ENCODE measurements around the gene RMND5B.
"Not testable (repeated sequence)": the region's sequence is repeated elsewhere in the genome, so short reads cannot be mapped to it uniquely, and the experiment has no call there.

RMND5B gene

DNA sequence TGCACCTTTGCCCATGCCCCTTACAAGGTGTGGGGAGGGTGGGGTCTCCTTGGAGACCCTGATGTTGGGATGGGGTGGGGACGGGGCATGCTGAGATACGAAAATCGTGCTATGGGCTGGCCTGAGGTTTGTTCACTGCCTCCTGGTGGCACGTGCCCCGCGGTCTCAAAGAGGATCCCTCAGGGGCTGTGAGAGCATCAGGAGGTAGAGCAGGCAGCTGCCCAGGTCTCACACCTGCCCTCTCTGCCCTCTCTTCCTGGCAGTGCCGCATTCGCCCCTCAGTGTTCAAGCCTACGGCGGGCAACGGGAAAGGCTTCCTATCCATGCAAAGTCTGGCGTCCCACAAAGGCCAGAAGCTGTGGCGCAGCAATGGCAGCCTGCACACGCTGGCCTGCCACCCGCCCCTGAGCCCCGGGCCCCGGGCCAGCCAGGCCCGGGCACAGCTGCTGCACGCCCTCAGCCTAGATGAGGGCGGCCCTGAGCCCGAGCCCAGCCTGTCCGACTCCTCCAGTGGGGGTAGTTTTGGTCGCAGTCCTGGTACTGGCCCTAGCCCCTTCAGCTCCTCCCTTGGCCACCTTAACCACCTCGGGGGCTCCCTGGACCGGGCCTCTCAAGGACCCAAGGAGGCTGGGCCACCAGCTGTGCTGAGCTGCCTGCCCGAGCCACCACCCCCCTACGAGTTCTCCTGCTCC is 10.8 kb upstream of the RMND5B start:
- Mint-ChIP-seq H3K4me3 (no peak overlapping the region), H3K4me1 (ENCODE audit: low read depth) (peaks cover 18% of the 10 kb centered on the region), H3K27ac (no peak overlapping the region), H3K27me3 (ENCODE audit: low read depth) (peaks cover 17% of the 10 kb centered on the region), H3K9me3 (no peaks in the 10 kb centered on the region), H3K36me3 (ENCODE audit: low read depth) (no peaks in the 10 kb centered on the region)

DNA sequence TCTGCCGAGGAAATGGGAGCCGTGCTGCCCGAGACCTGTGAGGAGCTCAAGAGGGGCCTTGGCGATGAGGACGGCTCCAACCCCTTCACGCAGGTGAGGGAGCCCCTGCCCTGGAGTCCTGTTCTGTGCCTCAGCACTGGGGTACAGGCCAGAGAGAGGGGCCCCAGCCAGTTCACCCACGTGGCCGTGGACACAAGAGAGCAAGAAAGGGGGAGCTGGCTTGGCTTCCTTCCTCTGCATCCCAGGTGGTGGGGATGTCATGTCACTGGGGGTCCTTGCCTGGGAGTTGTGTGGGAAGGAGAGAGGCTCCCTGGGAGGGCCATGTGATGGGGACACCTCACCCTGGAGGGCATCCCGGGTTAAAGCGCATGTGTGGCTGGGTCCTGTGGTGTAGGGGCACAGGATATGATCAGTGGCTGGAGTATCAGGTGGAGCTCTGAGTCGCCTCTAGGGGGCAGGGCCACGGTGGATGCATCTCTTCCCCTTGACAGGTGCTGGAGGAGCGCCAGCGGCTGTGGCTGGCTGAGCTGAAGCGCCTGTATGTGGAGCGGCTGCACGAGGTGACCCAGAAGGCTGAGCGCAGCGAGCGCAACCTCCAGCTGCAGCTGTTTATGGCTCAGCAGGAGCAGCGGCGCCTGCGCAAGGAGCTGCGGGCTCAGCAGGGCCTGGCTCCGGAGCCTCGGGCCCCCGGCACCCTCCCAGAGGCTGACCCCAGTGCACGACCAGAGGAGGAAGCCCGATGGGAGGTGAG is 10.0 kb upstream of the RMND5B start:
- H3K9me3 Mint-ChIP-seq: no peaks in the 10 kb centered on the region
- peak overlapping the region; percentile 10 for H3K4me3 Mint-ChIP-seq
- H3K27ac Mint-ChIP-seq: no peak overlapping the region
- H3K36me3 Mint-ChIP-seq (ENCODE audit: low read depth): no peaks in the 10 kb centered on the region
- peaks cover 14% of the 10 kb centered on the region for H3K4me1 Mint-ChIP-seq (ENCODE audit: low read depth)
- H3K27me3 Mint-ChIP-seq (ENCODE audit: low read depth): peaks cover 13% of the 10 kb centered on the region

DNA sequence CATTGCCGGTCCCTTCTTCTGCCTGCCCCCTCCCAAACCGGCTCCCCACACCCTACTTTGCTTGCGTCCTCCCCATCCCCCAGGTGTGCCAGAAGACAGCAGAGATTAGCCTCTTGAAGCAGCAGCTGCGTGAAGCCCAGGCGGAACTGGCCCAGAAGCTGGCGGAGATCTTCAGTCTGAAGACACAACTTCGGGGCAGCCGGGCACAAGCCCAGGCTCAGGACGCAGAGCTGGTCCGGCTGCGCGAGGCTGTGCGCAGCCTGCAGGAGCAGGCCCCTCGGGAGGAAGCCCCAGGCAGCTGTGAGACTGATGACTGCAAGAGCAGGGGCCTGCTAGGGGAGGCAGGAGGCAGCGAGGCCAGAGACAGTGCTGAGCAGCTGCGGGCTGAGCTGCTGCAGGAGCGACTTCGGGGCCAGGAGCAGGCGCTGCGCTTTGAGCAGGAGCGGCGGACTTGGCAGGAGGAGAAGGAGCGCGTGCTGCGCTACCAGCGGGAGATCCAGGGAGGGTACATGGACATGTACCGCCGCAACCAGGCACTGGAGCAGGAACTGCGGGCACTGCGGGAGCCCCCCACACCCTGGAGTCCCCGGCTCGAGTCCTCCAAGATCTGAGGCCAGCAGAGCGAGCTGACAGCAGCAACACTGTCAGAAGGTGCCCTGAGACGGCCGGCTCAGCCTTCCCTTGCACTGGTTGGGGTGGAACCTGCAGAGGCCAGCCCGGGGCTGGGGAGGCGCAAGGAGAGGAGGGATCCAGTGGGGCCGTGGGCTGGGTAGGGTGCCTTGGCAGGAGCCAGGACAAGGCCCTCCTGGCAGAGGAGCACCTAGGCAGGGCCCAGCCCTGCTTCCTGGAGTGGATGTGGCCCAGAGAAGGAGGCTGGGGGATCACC is 9.2 kb upstream of the RMND5B start:
- H3K4me3 Mint-ChIP-seq: no peak overlapping the region

DNA sequence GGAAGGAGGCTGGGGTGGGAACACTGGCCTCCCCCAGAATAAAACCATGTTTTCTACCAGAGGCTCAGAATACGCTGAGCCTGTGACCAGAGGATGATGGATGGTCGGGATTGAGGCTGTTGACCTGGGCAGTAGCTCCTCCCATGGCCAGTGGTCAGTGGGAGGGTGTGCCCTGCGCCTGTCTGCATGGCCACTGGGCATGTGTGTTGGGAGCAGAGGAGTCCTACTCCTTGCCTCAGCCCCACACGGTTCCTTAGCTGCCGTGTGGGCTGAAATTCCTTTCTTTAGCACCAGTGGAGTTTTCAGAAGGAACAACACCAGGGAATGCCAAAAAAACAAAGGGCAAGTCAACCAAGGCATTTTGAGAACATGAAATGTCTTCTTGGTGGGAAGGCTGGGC is 8.5 kb upstream of the RMND5B start:
- Mint-ChIP-seq H3K27ac (no peak overlapping the region), H3K4me3 (no peak overlapping the region), H3K4me1 (ENCODE audit: low read depth) (peaks cover 4% of the 10 kb centered on the region)

More for the DNA sequence above, 9.2 kb upstream of the RMND5B start:
- Mint-ChIP-seq H3K9me3 (no peaks in the 10 kb centered on the region), H3K27ac (no peak overlapping the region), H3K27me3 (ENCODE audit: low read depth) (peaks cover 5% of the 10 kb centered on the region), H3K4me1 (ENCODE audit: low read depth) (peaks cover 9% of the 10 kb centered on the region), H3K36me3 (ENCODE audit: low read depth) (no peaks in the 10 kb centered on the region)

DNA sequence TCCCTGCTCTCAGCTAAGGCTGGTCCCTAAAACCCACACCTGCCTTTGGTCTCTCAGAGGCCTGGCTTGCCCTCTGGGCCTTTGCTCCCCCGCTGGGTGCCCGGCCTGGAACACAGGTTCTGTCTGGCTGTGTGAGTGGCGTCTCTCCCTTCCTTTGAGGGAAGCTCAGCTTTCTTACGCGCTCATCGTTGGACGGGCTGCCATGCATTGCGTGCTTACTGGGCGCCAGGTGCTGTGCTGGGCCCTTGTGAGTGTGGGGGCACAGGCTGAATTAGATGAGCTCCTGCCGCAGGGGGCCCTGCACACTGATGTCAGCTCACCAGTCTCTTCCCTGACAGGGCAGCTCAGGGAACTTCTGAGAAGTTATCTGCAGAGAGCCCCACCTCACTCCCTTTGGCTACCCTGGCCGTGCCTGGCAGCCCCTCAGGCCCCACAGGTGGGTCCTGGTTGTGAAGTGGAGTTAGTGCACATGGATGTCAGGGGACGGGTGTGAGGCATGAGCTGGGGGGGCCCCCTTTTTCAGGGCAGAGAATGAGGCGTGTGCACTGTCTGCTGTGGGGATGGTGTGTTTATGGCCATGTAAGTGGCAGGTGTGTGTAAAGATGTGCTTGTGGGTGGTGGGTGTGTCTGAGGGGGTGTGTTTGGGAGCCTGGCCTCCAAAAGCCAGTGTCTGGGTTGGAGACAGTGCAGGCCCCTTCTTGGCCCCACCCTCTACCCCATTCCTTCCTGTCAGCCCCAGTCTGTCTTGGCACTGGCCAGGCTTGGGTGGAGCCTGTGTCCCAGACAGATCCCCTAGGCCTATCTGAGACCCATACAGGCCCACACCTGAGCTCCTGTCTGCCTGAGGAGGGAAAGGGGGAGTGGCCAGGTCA is 7.5 kb upstream of the RMND5B start:
- Mint-ChIP-seq H3K36me3 (ENCODE audit: low read depth) (no peaks in the 10 kb centered on the region), H3K4me3 (no peak overlapping the region), H3K27me3 (ENCODE audit: low read depth) (no peaks in the 10 kb centered on the region), H3K27ac (no peak overlapping the region), H3K4me1 (ENCODE audit: low read depth) (peaks cover 4% of the 10 kb centered on the region), H3K9me3 (no peaks in the 10 kb centered on the region)

More for the DNA sequence above, 8.5 kb upstream of the RMND5B start:
- H3K27me3 Mint-ChIP-seq (ENCODE audit: low read depth): no peaks in the 10 kb centered on the region
- H3K36me3 Mint-ChIP-seq (ENCODE audit: low read depth): no peaks in the 10 kb centered on the region
- no peaks in the 10 kb centered on the region for H3K9me3 Mint-ChIP-seq

DNA sequence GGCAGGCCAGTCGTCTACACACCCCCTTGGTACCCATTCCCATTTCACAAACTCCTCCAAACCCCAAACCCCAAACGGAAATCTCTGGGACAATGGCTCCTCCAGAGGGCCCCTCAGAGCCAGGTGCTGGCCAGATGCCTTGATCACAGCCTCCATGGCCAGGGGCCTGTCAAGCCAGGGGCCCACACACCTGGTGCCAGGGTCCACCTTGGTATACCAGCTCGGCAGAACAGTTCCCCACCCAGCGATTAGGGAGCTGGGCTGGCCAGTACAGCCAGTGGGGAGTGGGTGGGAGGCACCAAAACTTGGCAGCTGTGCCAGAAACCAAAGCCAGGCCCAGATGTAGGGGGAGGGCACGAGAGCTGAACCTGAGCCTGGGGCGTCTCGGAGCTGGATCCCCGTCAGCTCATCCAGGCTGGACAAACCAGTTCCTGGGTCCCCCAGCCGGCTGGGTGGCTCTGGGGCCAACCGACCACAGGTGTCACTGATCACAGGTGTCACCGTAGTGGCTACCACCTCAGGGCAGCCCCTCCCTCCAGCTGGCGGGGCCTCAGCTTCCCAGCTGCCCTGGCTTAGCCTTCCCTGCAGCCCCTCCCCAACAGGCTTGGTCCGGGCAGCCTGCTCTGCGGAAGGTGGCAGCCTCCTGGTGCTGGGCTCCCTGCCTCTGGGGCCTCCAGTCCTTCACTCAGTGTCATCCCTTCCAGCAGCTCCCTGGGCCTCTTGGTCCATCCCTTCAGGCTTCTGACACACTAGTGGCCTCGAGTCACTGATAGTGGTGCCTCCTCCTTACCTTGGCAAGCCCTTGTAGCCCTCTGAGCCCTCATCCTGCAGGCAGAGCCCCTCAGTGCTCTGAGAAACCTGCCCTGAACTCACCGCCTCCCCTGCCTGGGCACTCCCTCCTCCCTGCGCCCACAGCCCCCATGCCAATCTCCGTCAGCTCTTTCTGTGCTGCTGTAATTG is 6.6 kb upstream of the RMND5B start:
- Mint-ChIP-seq H3K4me3 (no peak overlapping the region), H3K27ac (no peak overlapping the region), H3K4me1 (ENCODE audit: low read depth) (peaks cover 4% of the 10 kb centered on the region), H3K9me3 (no peaks in the 10 kb centered on the region), H3K27me3 (ENCODE audit: low read depth) (no peaks in the 10 kb centered on the region), H3K36me3 (ENCODE audit: low read depth) (no peaks in the 10 kb centered on the region)

DNA sequence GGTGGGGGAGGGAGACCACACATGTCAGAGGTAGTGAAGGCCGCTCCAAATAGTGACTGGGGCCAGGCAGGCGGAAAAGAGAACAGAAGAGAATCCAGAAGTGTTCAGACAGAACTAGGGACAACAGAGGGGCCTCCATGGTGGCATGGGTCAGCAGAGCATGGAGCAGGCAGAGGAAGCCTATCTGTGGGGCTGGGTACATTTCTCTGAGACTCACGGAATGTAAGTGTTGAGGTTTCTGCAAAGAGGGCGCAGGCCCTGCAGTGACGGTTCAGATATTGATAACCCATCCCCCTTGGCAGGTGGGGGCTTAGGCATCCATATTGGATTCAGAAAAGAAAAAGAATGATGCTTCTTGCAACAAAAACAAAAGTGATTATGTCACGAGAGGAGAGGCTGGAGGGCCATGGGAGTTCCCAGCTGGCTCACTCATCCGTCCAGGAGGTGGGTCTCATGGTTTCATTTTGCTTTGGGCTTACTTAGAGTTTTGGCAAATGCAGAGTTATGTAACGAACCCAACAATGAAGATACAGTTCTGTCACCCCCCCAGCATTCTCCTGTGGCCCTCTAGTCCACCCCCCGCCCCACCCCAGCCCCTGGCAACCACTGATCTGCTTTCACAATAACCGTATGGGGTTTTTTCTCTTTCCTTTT is 5.4 kb upstream of the RMND5B start:
- Mint-ChIP-seq H3K27me3 (ENCODE audit: low read depth) (no peaks in the 10 kb centered on the region), H3K27ac (no peak overlapping the region), H3K9me3 (no peaks in the 10 kb centered on the region), H3K36me3 (ENCODE audit: low read depth) (no peaks in the 10 kb centered on the region), H3K4me1 (ENCODE audit: low read depth) (peaks cover 6% of the 10 kb centered on the region), H3K4me3 (no peak overlapping the region)

DNA sequence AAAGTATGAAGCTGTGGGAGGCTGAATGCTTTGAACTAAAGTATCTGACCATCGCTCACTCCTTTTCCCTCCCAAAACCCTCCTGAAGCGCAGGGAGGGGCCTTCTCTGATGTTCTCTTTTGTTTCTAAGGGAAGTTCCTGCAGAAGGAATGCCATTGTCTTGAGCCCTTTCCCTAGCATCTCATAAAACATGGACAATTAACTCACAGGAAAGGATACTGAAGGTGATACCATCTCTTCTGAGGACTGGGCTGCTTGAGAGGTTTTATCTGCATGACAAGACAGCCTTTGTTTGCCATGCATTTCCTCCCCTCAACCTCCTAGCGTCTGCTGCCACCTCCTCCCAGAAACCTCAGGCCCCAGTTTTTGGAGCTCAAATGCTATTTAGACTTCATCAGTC is 4.3 kb upstream of the RMND5B start:
- Mint-ChIP-seq H3K27me3 (ENCODE audit: low read depth) (no peaks in the 10 kb centered on the region), H3K27ac (no peak overlapping the region), H3K4me1 (ENCODE audit: low read depth) (peaks cover 7% of the 10 kb centered on the region), H3K9me3 (no peaks in the 10 kb centered on the region), H3K4me3 (no peak overlapping the region), H3K36me3 (ENCODE audit: low read depth) (peaks cover 1% of the 10 kb centered on the region)

DNA sequence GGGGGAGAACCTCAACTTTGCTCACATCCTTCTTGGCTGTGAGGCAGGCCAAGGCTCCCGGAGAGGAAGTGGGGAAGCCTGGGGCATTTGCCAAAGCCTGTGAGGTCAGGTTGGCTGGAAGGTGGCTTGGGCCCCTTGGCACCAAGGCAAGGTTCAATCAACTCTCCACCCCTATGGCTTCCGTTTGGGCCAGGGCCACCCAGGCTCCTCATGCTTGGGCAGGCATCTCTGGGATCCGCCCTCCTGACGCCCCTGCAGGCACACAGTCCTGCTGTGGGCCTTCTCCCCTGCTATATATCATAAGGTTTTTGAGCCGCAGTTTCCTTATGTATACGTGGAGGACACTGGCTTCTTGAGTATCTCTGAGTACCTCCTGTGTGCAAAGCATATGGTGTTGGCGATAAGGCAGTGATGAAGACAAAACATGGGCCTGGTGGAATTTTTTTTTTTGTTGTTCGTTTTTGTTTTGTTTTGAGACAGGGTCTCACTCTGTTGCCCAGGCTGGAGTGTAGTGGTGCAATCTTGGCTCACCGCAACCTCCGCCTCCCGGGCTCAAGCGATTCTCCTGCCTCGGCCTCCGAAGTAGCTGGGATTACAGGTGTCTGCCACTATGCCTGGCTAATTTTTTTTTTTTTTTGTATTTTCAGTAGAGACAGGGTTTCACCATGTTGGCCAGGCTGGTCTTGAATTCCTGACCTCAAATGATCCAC is 3.4 kb upstream of the RMND5B start:
- not testable (repeated sequence) for H3K27me3 Mint-ChIP-seq (ENCODE audit: low read depth); H3K9me3 Mint-ChIP-seq; H3K27ac Mint-ChIP-seq; H3K36me3 Mint-ChIP-seq (ENCODE audit: low read depth); H3K4me3 Mint-ChIP-seq
- H3K4me1 Mint-ChIP-seq (ENCODE audit: low read depth): peaks cover 11% of the 10 kb centered on the region

DNA sequence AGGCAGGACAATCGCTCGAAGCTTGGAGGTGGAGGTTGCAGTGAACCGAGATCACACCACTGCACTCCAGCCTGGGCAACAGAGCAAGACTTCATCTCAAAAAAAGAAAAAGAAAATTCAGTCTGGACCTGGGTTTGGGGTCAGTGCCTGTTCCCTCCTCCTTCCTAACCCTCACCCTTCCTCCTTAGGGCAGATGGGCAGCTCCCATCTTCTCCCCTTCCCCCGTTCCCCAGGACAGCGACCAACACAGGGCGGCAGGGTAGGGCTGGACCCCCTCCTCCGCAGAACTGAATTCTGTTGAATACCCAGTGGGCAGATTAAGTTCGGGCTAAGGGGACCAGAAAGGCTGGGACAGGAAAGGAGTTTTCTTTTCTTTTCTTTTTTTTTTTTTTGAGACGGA is 1.5 kb upstream of the RMND5B start:
- H3K4me1 Mint-ChIP-seq (ENCODE audit: low read depth): peaks cover 13% of the 10 kb centered on the region
- H3K4me3 Mint-ChIP-seq: no peak overlapping the region
- no peaks in the 10 kb centered on the region for H3K9me3 Mint-ChIP-seq

DNA sequence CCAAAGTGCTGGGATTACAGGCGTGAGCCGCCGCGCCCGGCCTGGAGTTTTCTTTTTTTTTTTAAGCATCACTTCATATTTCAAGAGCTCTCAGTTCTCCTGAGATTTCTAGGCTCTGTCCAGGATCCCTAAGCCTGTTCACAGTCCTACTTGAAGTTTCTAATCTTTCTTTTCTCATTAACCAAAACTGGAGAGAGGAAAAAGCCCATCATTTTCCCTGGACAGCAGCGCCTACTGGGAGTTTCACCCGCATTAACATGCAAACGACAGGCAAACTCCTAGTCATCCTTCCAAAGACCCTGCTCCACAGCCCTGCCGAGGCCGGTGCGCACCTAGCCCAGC is 609 bp upstream of the RMND5B start:
- H3K4me1 Mint-ChIP-seq (ENCODE audit: low read depth): peaks cover 13% of the 10 kb centered on the region
- not testable (repeated sequence) for H3K36me3 Mint-ChIP-seq (ENCODE audit: low read depth); H3K27ac Mint-ChIP-seq; H3K9me3 Mint-ChIP-seq; H3K27me3 Mint-ChIP-seq (ENCODE audit: low read depth)
- H3K4me3 Mint-ChIP-seq: peak overlapping the region; percentile 49

More for the DNA sequence above, 1.5 kb upstream of the RMND5B start:
- Mint-ChIP-seq H3K27me3 (ENCODE audit: low read depth) (no peaks in the 10 kb centered on the region), H3K36me3 (ENCODE audit: low read depth) (peaks cover 8% of the 10 kb centered on the region), H3K27ac (no peak overlapping the region)

DNA sequence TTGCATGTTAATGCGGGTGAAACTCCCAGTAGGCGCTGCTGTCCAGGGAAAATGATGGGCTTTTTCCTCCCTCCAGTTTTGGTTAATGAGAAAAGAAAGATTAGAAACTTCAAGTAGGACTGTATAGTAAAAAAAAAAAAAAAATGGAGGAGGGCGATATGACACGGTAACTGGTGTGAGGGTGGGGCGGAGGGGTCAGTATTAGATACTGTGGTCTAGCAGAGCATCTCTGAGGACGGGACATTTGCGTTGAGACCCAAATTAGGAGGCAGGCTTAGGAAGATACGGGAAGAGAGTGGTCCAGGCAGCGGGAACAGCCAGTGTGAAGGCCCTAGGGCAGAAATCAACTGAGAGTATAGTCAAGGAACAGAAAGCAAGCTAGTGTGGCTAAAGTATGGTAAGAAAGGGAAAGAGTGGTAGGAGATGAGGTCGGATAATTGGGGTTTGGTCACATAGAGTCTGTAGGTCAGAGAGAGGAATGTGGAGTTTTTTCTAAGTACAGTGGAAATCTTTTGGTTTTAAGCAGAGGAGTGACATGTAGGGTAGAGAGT is 707 bp downstream of the RMND5B start:
- Mint-ChIP-seq H3K36me3 (ENCODE audit: low read depth) (peaks cover 16% of the 10 kb centered on the region), H3K27ac (peak overlapping the region; percentile 83), H3K4me3 (peak overlapping the region; percentile 85), H3K9me3 (no peaks in the 10 kb centered on the region), H3K27me3 (ENCODE audit: low read depth) (no peaks in the 10 kb centered on the region), H3K4me1 (ENCODE audit: low read depth) (peaks cover 13% of the 10 kb centered on the region)

Data from T-helper 1 cell treated with Interleukin-12 subunit alpha and Interleukin-12 subunit beta and Interleukin-4 antibody, amounts not matched to agents 30 μg/mL and 1 μg/mL, for 36 hours (primary cell).